Cerebellar nuclear complex (tissue), 1 donor: Measurements from ENCODE around the gene NOD2.

Source experiments
- DNase-seq, 2 experiments: peaks; one replicate each; lab custom pipeline; 2025; lab: John Stamatoyannopoulos, UW

Gene NOD2

DNA sequence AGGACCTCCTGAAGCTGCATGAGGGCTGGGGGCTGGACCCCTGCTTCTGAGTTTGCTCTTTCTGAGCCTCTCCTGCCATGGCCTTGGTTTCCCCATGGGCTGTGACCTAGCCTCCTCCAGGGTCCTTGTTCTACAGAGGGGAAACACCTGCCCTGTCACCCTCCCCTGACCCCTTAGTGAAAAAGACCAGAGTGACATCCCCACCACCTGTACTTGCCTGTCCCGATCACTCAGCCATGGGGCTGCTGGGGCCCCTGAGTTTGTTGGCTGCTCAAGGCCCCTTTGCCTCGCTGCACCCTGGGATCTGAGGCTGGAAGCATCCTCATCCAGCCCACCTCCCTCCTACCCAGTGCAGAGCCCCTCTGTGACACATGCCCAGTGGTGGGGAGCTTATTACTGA lies 800 bp downstream of the NOD2 start:
- DNase-seq: no peak

DNA sequence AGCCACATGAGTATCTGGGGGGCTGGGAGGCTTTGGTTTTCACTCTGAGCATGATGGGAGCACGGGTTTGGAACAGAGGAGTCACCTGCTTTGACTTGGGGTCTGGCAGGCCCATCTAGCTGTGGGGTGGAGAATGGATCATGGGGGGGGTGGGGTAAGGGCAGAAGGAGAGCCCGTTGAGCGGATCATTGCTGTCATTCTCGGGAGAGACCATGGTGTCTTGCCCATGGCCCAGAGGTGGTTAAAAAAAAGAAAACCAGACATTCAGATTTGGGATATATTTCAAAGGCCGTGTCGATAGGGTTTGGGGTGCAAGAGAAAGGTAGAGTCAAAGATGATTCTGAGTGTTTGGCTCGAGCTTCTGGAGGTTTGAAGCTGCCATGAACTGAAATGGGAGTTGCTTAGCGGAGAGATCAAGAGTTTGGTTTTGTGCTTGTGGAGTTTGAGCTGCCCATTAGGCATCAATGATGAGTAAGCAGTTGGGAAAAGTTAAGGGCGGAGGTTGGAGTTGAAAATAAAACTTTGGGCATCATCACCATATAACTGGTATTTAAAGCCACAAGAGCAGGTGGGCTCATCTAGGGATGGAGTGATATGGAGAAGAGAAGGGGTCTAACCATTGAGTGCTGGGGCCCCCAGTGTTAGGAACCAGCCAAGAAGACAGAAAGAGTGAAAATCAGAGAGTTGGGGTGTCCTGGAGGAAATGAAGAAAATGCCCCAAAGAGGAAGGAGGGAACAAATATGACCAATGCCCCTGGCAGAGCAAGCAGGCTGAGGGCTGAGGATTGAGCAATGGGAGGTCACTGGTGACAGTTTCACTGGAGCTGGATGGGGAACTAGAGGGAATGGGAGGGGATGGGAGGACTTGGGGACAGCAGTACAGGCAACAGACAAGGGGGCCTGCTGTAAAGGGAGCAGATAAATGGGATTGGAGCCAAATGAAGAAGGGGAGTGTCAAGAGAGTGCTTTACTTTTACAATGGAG lies 1.9 kb downstream of the NOD2 start:
- no peak for DNase-seq

DNA sequence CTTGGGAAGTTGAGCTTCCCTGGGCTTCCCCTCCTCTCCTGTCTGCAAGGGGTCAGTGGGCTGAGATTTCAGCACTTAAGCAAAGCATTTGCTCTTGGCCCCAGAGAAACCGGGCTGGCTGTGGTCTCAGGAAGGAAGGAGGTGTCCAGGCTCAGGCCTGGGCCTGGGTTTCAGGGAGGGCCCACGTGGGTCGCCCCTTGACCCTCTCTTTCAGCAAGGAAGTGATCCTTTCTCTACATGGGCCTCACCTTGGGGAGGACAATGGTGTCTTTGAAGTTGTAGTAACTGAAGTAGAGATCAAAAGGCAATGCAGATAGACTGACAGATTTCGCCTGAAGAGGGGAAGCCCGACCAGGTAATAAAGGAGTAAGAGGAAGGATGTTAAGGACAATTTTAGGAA lies 2.7 kb downstream of the NOD2 start:
- DNase-seq: no peak

DNA sequence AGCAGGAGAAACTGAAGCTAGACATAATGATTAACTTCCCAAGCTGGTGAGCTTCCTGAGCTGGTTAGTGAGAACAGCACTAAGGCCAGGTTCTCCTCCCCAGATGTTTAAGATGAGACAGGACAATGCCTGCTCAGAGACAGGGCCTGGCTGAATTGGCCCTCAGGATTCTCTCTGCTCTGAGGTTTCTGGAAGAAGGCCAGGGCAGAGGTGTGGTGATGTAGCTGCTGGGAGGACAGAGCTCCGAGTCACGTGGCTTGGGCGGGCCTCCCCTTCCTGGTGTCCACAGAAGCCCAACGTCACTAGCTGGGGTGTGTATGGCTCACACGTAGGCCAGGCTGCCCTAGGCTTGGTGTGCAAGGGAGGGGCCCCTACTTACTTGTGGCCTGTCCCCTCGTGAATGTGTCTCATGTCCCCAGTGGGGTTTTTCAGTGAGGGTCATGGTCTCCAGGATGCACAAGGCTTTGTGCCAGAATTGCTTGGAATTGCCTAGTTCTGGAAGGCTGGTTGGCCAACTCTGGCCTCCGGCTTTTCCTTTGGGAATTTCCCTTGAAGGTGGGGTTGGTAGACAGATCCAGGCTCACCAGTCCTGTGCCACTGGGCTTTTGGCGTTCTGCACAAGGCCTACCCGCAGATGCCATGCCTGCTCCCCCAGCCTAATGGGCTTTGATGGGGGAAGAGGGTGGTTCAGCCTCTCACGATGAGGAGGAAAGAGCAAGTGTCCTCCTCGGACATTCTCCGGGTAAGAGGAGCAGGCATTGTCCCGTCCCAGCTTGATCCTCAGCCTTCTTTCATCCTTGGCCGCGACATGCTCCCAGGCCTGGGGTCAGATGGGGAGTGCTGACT lies 3.4 kb downstream of the NOD2 start:
- no peak for DNase-seq

DNA sequence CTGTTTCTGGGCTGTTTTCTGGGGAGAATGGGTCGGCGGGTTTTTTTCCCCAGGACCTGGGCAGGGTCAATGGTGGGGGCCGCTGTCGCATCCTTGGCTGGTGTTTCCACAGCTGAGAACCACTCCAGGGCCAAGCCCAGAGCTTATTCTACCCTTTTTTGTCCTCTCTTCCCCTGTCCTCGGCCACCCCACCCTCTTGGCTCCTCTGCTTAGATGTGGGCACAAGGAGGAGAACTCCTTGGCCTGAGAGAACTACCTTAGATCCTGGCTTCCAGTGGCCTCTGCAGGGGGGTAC lies 4.0 kb downstream of the NOD2 start:
- no peak for DNase-seq

DNA sequence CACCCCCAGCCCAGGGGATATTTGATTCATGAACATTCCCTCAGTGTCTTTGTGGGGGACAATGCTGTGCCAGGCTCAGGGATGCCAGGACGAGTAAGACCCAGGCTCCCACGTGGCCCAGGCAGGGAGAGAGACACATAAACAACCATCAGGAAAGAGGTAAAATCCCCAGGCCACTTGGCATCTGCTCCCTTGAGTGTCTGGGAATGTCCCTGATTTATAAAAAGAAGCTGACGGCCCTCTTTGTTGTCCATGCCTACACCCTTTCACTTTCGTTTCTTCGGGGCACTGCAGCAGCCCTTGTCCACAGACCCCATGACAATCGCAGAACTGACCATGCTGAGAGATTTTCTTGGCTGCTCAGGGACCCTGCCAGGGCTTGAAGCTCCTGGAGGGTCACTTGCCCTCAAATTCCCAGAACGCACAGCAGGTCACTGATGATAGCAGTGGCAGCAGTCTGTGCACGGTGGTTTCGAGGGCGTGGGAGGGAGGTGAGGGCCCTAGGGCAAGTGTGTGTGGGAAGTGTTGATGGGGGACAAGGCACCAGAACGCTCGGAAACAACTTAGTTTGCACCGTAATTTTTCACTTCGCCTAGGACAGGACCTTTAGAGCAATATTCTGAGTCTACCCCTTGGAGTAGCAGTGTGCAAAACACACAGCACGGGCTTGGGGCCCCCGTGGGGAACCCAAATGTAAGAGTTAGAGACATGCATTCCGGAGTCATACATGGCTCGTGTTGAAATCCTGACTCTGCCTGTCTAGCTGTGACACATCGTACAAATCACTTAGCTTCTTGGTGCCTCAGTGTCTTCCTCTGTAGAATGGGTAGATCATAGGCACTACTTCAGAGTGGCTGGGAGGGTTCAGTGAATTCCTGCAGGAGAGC lies 4.7 kb downstream of the NOD2 start:
- no peak for DNase-seq

DNA sequence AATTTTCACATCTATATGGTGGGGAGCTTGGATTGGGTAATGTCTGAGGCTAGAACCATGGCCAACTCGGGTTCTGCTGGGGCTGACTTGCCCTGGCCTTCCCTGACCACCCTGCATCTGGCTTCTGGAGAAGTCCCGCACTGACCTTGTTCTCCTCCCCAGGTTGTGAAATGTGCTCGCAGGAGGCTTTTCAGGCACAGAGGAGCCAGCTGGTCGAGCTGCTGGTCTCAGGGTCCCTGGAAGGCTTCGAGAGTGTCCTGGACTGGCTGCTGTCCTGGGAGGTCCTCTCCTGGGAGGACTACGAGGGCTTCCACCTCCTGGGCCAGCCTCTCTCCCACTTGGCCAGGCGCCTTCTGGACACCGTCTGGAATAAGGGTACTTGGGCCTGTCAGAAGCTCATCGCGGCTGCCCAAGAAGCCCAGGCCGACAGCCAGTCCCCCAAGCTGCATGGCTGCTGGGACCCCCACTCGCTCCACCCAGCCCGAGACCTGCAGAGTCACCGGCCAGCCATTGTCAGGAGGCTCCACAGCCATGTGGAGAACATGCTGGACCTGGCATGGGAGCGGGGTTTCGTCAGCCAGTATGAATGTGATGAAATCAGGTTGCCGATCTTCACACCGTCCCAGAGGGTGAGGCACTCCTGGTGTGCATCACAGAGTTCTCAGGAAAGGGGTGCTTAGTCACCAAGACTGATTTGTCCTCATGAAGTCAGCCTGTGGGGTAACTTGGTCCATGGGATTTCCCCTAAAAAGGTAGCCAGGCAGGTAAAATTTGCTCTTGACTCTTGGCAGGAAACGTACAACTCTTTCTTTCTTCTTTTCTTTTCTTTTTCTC lies 6.1 kb downstream of the NOD2 start:
- DNase-seq: no peak

DNA sequence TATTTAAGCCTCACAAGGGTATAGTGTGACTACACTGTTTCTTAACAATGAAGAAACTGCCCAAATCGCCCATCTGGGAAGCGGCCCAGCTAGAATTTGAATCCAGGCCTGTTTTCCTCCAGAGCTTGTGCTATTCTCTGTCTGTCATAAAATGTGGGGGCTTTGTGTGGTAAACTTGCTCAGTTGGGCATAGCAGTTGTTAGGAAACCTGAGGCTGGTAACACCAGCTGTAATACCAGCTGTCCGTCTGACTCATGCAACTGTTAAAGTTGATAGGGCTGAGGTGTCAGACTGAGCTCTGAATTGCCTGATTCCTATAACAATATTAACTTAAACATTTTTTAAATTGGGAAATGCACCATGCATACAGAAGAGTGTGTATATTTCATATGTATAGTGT lies 9.3 kb downstream of the NOD2 start:
- no peak for DNase-seq

DNA sequence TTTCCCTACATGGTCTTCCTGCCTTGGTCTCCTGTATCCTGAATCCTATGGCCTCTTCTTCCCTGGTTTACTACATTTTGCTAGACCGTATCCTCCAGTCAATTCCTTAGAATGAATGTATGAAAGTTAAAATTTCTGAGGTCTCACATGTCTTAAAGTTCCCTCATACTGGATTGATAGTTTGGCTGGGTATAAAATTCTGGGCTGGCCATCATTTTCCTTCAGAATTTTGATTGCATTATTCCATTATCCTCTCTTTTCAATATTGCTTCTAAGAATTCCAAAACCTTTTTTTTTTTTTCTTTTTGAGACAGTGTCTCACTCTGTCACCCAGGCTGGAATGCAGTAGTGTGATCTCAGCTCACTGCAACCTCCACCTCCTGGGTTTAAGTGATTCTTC lies 10.8 kb downstream of the NOD2 start:
- DNase-seq: no peak

DNA sequence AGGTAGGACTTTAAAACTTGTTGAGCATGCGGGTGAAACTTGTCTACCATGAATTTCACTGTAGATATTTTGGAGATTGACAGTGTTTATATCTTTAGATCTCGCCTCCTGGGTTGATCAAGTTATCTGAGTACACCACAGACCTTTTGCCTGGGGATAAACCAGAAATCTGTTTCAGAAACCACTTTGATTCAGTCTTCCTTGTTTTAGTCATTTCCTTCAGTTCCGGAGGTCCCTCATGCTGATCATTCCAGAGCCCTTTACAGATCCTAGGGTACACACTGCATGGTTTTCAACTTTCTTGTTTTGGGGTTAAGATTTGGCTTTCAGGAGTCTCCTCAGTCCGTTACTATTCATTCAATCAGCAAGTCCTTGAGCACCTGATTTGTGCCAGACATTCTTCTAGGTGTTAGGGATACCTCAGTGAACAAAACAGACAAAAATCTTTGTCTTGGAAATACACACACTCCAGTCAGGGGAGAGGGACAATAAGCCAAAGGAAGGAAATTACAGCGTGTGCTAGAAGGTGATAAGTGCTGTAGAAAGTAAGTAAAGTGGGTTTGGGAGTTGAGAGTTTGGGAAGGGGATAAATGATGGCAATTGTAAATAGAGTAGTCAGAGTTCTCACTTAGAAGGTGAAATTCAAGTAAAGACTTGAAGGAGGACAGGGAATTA lies 12.2 kb downstream of the NOD2 start:
- DNase-seq: no peak

DNA sequence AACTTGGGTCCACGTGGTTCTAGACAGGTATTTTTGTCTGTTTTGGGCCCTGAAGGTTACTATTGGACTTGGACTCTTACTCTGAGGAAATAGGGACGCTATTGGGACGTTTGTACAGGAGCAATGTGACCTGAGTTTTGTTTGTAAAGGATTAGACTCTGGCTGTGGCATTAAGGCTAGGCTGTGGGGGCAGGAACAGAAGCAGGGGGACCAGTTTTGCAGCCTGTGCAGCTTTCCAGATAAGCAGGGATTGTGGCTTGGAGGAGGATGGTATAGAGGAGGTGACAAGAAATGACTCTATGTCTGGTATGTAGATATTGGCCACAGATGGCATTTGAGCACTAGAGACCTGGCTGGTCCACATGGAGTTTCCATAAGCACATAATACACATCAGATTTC lies 12.8 kb downstream of the NOD2 start:
- no peak for DNase-seq

DNA sequence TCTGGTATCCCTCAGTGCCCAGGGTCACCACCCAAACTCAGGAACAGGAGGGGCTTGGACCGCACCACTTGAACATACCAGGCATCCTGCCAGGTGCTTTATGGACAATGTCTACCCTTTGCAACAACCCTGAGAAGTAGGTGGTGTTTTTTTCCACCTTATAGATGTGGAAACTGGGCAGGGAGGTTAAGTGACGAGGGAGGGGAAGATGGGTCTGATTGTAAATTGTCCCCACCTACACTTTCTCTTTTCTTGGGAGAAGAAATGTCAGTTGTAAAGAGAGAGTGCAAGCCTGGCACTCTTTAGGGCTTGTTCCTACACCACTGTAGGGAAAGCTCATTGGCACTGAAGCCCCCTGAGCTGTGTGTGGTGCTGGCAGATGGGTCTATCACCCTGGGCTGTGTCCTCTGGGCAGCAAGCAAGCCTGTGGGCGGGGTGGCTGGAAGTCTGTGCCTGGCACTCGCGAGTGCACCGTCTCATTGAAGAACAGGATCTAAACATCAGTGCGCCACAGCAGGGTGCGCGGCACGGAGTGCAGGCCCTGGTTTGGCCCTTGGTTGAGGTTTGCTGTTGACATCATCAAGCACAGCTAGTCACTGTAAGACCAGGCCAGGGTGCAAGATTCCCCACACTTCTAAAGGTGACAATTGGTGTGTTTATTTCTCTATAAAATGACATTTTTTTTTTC lies 15.1 kb downstream of the NOD2 start:
- no peak for DNase-seq

DNA sequence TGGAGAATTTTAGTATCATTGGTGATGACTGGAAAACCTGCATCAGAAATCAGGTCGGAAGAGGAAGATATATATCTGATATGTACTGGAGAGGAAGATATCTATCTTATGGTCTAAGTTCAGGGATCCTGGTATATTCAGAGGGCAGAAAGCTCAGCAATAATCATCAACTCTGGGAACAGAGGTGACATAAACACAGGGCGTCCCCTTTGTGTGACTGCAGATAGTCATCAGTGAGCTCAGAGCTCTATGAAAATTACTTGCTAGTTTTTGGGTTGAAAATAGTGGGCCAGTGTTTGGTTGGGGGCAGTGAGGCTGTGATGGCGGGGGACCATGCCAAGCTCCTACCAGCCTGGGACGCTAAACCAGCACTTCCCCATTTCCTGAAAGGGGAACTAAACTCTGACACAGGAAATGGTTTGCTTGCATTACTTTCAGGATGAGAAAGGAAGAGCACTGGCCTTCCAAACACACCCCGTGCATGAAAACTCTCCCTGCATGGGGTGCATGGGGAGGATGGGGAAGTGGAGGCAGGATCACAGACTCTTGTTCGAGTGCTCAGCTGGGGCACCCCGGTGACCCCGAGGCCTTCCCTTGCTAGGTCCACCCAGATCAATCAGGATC lies 15.8 kb downstream of the NOD2 start:
- no peak for DNase-seq

DNA sequence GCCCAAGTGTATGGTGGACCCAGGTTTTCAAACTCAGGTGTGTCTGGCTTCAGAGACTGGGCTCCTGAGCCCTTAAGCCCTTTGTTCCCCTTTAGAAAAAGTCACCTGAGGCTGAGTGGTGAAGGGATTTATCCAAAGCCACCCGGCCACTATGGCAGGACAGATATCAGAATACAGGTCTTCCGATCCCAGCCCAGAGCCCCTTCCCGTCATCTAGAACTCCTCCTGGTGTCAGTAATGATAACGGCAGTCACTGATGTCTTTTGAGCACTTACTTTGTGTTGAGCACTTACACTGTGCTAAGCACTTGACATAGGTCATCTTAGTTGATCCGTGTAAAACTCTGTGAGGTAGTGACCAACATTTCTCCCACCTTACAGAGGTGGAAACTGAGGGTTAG lies 16.6 kb downstream of the NOD2 start:
- DNase-seq: no peak

DNA sequence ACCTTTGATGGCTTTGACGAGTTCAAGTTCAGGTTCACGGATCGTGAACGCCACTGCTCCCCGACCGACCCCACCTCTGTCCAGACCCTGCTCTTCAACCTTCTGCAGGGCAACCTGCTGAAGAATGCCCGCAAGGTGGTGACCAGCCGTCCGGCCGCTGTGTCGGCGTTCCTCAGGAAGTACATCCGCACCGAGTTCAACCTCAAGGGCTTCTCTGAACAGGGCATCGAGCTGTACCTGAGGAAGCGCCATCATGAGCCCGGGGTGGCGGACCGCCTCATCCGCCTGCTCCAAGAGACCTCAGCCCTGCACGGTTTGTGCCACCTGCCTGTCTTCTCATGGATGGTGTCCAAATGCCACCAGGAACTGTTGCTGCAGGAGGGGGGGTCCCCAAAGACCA lies 17.6 kb downstream of the NOD2 start:
- DNase-seq: no peak

DNA sequence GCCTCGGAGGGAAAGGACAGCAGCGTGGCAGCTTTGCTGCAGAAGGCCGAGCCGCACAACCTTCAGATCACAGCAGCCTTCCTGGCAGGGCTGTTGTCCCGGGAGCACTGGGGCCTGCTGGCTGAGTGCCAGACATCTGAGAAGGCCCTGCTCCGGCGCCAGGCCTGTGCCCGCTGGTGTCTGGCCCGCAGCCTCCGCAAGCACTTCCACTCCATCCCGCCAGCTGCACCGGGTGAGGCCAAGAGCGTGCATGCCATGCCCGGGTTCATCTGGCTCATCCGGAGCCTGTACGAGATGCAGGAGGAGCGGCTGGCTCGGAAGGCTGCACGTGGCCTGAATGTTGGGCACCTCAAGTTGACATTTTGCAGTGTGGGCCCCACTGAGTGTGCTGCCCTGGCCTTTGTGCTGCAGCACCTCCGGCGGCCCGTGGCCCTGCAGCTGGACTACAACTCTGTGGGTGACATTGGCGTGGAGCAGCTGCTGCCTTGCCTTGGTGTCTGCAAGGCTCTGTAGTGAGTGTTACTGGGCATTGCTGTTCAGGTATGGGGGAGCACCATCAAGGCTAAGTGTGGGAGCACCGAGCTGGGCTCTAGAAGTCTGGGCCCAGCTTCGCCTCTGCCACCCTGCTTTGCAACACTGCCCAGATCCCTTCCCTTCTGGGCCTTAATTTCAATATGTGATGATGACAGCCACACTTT lies 18.6 kb downstream of the NOD2 start:
- peak in 1 of 2 experiments; percentile 41 for DNase-seq

DNA sequence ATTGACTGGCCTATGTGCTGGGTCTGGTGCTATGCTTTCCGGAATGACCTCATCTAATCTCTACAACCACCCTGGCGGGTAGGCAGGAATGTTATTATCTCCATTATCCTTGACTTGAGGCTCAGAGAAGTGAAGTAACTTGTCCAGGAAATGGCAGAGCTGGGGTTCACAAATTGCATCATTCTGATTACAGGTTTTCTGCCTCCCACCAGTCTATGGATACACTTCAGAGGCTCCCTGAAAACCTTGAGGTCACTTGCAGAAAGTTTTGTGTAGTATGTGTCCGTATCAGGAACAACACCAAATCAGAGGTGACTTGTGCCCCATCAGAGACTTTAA lies 19.1 kb downstream of the NOD2 start:
- DNase-seq: no peak

DNA sequence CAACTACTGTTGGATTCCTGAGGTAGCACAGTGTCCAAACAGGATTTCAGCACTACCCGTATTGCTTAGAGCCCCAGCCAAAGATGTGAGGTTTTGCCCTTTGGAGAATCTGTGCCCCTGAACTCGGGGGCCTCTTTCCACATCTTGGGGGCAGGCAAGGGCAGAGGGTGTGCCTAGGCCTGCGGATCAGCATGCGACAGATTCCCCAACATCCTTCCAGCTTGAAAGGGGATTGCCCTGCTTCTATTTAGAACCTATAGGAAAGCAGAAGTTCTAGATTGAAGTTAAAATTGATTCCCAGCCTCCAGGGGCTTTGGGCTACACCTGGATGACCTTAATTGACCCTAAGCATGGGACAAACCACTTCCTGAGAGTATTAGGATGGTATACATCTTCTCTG lies 19.6 kb downstream of the NOD2 start:
- DNase-seq: no peak

DNA sequence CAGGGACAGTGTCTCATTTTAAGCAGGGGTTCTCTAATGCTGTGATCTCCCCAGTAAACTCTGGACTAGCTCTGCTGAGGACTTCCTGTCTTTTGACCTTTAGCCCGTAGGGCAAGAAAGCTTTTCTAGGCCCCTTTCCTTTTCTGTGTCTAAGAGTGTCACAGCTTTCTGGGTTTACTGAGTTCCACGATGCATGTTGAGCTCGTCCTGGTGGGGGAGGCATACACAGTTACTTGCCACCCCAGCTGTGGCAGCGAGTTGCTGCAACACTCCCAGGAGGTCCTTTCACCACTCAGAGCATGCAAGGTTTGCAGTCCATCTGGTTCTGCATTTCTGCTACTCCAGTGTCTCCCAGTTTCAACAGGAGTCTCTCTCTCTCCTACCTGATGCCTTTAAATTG lies 23.7 kb downstream of the NOD2 start:
- DNase-seq: no peak
